Sciatic nerve (tissue), 2 donors: Measurements from ENCODE around the gene ZSCAN30. TPM values are rescaled to one million over a fixed set of nuclear protein-coding genes. Genes with fewer than 3 reads are reported as not detected.
"Not testable (repeated sequence)": the region's sequence is repeated elsewhere in the genome, so short reads cannot be mapped to it uniquely, and the experiment has no call there.

Experiments
- ATAC-seq: fragments of 200-7000 bp; cut with Tn5 transposase; one replicate; pipeline ENCODE4 v1.9.1; 2020; ENCODE audit warnings: mild to moderate bottlenecking, moderate library complexity
- DNase-seq: peaks from one replicate; pipeline ENCODE4 v3.0.0-alpha.2; 2020; ENCODE audit warnings: low spot score
- intact Hi-C: fragments of 100-400 bp; cut with DNase I; formaldehyde crosslinking; loops from one replicate; pipeline ENCODE4 v1.14.2; 2022
- total RNA-seq: library from RNA; stranded (reverse); fragmentation: NEBNext Ultra II Directional; extraction: Animal tissue kit (Norgen Biotek cat#: 25700); gene quantifications from one replicate; pipeline ENCODE4 v1.2.1, GENCODE V29; 2021
- donor health status: DM: no; HTN: no; CAD: no.
- donor health status: DM: no; HTN: no; CAD: no.

The ZSCAN30 gene
- total RNA-seq, 1 donor from 2014 or later = 28.4 TPM

- ATAC-seq = no peak
- DNase-seq = no peak
- intact Hi-C loops = no loop called here
Observed at GRCh38 chr18:35242426-35242825, 47.6 kb downstream of the ZSCAN30 start.

DNA sequence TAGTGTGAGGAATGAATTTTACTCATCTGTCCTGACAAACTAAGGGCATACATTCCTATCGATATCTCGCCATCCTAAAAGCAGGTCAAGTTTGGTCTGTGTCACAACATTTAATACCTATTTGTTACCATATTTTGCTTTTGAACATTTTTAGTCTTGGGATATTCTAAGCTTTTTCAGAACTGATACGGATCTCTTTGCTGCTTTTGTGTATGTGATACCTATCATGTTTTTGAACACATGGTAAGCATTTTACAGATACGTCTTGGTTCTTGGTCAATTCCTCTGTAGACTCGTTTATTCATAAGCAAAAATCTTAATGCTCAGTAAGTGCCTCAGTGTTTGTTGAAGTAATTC lies 48.6 kb downstream of the ZSCAN30 start:
- no peak for DNase-seq
- intact Hi-C loops = no loop called here
- no peak for ATAC-seq

- ATAC-seq (peak; percentile 100), DNase-seq (peak; percentile 99)
- intact Hi-C loops = no loop called here
Observed at GRCh38 chr18:35240664-35241447, 49.2 kb downstream of the ZSCAN30 start, which contains the start of gene ZNF397. Gene ZNF397, plus strand, starts transcription at chr18:35241034. Its CDS starts 1,437 bp downstream, at chr18:35242471.

GRCh38 chr18:35239314-35239713 lies 50.7 kb downstream of the ZSCAN30 start:
- ATAC-seq = no peak
- intact Hi-C loops = no loop called here
- no peak for DNase-seq

GRCh38 chr18:35236571-35237363 lies 53.3 kb downstream of the ZSCAN30 start:
- DNase-seq (no peak), ATAC-seq (no peak)
- intact Hi-C loops = no loop called here

DNA sequence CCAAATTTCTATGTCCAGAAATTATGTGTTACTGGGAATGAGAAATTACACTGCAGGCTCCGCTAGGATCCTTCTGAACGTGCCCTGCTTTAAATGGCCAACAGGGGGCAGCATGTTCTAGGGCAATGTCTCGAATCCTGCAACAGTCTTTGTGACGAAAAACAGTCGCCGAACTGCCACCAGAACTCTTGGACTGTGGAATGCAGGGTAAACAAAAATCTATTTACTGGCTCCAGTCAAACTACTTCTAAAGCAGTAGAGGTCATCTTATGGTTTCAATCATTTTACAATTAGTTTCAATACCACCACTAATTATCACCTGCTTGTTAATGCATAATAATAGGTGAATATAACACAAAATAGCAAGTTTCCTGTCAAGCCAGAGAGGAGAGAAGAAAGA lies 59.0 kb downstream of the ZSCAN30 start:
- ATAC-seq = peak; percentile 86
- DNase-seq = peak; percentile 90
- intact Hi-C loops = no loop called here

- intact Hi-C loops = no loop called here
- ATAC-seq (no peak), DNase-seq (no peak)
Observed at GRCh38 chr18:35227254-35227653, 62.8 kb downstream of the ZSCAN30 start.

DNA sequence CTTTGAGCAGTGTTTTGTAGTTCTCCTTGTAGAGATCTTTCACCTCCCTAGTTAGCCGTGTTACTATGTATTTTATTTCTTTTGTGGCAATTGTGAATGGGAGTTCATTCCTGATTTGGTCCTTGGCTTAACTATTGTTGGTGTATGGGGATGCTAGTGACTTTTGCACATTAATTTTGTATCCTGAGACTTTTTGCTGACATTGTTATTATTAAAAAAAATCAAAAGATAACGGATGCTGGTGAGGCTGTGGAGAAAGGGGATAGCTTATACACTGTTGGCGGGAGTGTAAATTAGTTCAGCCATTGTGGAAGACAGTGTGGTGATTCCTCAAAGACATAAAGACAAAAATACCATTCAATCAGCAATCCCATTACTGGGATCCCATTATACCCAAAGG lies 66.2 kb downstream of the ZSCAN30 start:
- DNase-seq = no peak
- intact Hi-C loops = no loop called here
- ATAC-seq = no peak

DNA sequence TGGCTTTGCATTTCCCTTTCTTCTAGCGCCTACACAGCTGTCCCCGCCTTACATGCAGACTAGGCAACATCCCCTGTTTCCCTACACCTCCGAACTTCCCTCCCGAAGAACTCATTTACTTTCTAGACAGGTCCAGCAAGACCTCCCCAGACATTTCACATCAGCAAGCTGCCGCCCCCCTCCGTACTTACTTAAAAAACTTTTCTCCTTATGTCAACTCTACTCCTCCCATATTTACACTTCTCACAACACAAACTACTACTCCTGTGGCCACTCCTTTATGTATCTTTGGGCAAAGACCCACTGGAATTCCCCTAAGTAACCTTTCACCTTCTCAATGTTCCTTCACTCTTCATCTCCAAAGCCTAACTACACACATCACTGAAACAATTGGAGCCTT lies 69.6 kb downstream of the ZSCAN30 start:
- no peak for ATAC-seq
- intact Hi-C loops = no loop called here
- DNase-seq = no peak

GRCh38 chr18:35219331-35219730 lies 70.7 kb downstream of the ZSCAN30 start:
- intact Hi-C loops, DNase-seq, ATAC-seq: not testable (repeated sequence)

GRCh38 chr18:35216611-35217010 lies 73.4 kb downstream of the ZSCAN30 start:
- ATAC-seq, intact Hi-C loops, DNase-seq: not testable (repeated sequence)

- no peak for ATAC-seq
- no peak for DNase-seq
- intact Hi-C loops = no loop called here
Observed at GRCh38 chr18:35215026-35215425, 75.0 kb downstream of the ZSCAN30 start.

DNA sequence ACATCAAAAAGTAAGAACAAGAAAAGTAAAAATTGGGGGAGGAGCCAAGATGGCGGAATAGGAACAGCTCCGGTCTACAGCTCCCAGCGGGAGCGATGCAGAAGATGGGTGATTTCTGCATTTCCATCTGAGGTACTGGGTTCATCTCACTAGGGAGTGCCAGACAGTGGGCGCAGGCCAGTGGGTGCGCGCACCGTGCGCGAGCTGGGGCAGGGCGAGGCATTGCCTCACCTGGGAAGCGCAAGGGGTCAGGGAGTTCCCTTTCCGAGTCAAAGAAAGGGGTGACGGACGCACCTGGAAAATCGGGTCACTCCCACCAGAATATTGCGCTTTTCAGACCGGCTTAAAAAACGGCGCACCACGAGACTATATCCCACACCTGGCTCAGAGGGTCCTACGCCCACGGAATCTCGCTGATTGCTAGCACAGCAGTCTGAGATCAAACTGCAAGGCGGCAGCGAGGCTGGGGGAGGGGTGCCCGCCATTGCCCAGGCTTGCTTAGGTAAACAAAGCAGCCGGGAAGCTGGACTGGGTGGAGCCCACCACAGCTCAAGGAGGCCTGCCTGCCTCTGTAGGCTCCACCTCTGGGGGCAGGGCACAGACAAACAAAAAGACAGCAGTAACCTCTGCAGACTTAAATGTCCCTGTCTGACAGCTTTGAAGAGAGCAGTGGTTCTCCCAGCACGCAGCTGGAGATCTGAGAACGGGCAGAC lies 84.1 kb downstream of the ZSCAN30 start:
- ATAC-seq, intact Hi-C loops, DNase-seq: not testable (repeated sequence)

DNA sequence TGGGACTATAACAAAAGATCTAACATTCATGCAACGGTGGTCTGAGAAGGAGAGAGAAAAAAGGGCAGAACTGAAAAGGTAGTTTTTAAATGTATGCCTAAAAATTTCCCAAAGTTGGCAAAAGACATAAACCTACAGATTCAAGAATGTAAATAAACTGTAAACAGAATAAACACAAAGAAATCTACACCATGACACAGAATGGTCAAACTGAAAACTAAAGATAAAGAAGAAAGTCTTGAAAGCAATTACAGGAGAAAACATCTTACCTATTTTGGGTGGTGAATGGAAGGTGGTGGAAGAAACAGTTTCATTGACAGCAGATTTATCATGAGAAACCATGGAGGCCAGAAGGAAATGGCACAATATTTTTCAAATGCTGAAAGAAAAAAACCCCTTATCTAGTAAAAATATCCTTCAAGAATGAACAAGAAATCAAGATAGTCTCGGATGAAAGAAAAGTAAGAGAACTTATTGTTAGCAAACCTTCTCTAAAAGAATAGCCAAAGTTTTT lies 84.8 kb downstream of the ZSCAN30 start:
- intact Hi-C loops = no loop called here
- ATAC-seq (no peak), DNase-seq (no peak)

GRCh38 chr18:35203067-35203466 lies 87.0 kb downstream of the ZSCAN30 start:
- no peak for DNase-seq
- peak; percentile 72 for ATAC-seq
- intact Hi-C loops = no loop called here

GRCh38 chr18:35201256-35201931 lies 88.6 kb downstream of the ZSCAN30 start:
- no peak for DNase-seq
- intact Hi-C loops = no loop called here
- no peak for ATAC-seq
